HG03135 (cell line): ENCODE results near the gene CDC25B.

Experiments
- ATAC-seq: cut with Tn5 transposase; IDR thresholded peaks from one replicate; pipeline ENCODE4 v1.9.1; 2021; ENCODE audit warnings: mild to moderate bottlenecking, moderate library complexity; ENCODE audit not compliant: unreplicated experiment

Gene CDC25B

GRCh38 chr20:3795511-3796468 lies at the start of gene CDC25B:
Gene CDC25B, plus strand, starts transcription at chr20:3796310. Its CDS starts 222 bp downstream, at chr20:3796532.
- ATAC-seq, result peak; percentile 56

GRCh38 chr20:3747471-3747870 lies 48.6 kb upstream of the CDC25B start:
- ATAC-seq, result no peak

- no peak for ATAC-seq
Measured at GRCh38 chr20:3748073-3748472, 48.0 kb upstream of the CDC25B start.

GRCh38 chr20:3749087-3749688 lies 46.9 kb upstream of the CDC25B start:
- no peak for ATAC-seq

GRCh38 chr20:3749689-3750531 lies 46.2 kb upstream of the CDC25B start:
- no peak for ATAC-seq

GRCh38 chr20:3751305-3751674 lies 44.8 kb upstream of the CDC25B start:
- no peak for ATAC-seq

- ATAC-seq, result no peak
Measured at GRCh38 chr20:3751675-3752385, 44.3 kb upstream of the CDC25B start.

- no peak for ATAC-seq
Measured at GRCh38 chr20:3752386-3752759, 43.7 kb upstream of the CDC25B start.

GRCh38 chr20:3753098-3753497 lies 43.0 kb upstream of the CDC25B start:
- no peak for ATAC-seq

- no peak for ATAC-seq
Measured at GRCh38 chr20:3753501-3754275, 42.4 kb upstream of the CDC25B start.

GRCh38 chr20:3754276-3754630 lies 41.9 kb upstream of the CDC25B start:
- ATAC-seq, result no peak

GRCh38 chr20:3755269-3755668 lies 40.8 kb upstream of the CDC25B start:
- ATAC-seq, result no peak

- ATAC-seq, result no peak
Measured at GRCh38 chr20:3755814-3756480, 40.2 kb upstream of the CDC25B start.

- no peak for ATAC-seq
Measured at GRCh38 chr20:3757268-3757667, 38.8 kb upstream of the CDC25B start.

GRCh38 chr20:3758566-3758965 lies 37.5 kb upstream of the CDC25B start:
- ATAC-seq, result no peak

- ATAC-seq, result no peak
Measured at GRCh38 chr20:3759316-3759823, 36.7 kb upstream of the CDC25B start.

- ATAC-seq, result no peak
Measured at GRCh38 chr20:3759884-3760283, 36.2 kb upstream of the CDC25B start.

- ATAC-seq, result no peak
Measured at GRCh38 chr20:3760655-3761348, 35.3 kb upstream of the CDC25B start.
